Mammary epithelial cell (primary cell): ENCODE data around the gene TMEM233.
"Not testable (repeated sequence)": the region's sequence is repeated elsewhere in the genome, so short reads cannot be mapped to it uniquely, and the experiment has no call there.

ENCODE experiments used
- CTCF ChIP-seq, 2 donors: IDR thresholded peaks in 1 of 2; conservative IDR thresholded peaks in 1 of 2; 2 replicates each; pipeline ENCODE4 v1.5.1; 2011 to 2012; ENCODE audit warnings: inconsistent platforms in 2 of 2, low read length in 2 of 2, mild to moderate bottlenecking in 2 of 2, control low read depth in 1 of 2, low read depth in 1 of 2; ENCODE audit not compliant: insufficient read depth in 1 of 2; ENCODE audit errors: extremely low read depth in 1 of 2
- EZH2 ChIP-seq: IDR thresholded peaks from 2 replicates; pipeline ENCODE4 v1.6.1; 2012; ENCODE audit warnings: low read length, inconsistent platforms, borderline replicate concordance

GRCh38 chr12:119658166-119658565 lies 64.6 kb downstream of the TMEM233 start:
- not testable (repeated sequence) for TF ChIP-seq EZH2; CTCF (conservative IDR thresholded peaks at IDR 0.05 in 1 of 2, IDR thresholded peaks at IDR 0.05 in 1 of 2; ENCODE audit: extremely low read depth in 1 of 2, insufficient read depth in 1 of 2, low read depth in 1 of 2, low read length in 2 of 2)
